Middle frontal gyrus (tissue), 1 donor: ENCODE data around the gene FLNC.

Source experiments
- DNase-seq: peaks from one replicate; pipeline ENCODE4 v3.0.0-alpha.2; 2015; ENCODE audit warnings: low spot score; ENCODE audit errors: extremely low spot score

Gene FLNC

GRCh38 chr7:128843938-128844621 is 13.9 kb downstream of the FLNC start:
- DNase-seq, result no peak

DNA sequence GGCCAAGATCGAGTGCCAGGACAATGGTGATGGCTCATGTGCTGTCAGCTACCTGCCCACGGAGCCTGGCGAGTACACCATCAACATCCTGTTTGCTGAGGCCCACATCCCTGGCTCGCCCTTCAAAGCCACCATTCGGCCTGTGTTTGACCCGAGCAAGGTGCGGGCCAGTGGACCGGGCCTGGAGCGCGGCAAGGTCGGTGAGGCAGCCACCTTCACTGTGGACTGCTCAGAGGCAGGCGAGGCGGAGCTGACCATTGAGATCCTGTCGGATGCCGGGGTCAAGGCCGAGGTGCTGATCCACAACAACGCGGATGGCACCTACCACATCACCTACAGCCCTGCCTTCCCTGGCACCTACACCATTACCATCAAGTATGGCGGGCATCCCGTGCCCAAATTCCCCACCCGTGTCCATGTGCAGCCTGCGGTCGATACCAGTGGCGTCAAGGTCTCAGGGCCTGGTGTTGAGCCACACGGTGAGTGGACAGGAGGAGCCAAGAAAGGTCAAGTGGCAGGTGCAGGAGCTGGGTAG is 14.6 kb downstream of the FLNC start:
- DNase-seq, result no peak

- DNase-seq, result no peak
Measured at GRCh38 chr7:128845475-128845874, 15.3 kb downstream of the FLNC start.

DNA sequence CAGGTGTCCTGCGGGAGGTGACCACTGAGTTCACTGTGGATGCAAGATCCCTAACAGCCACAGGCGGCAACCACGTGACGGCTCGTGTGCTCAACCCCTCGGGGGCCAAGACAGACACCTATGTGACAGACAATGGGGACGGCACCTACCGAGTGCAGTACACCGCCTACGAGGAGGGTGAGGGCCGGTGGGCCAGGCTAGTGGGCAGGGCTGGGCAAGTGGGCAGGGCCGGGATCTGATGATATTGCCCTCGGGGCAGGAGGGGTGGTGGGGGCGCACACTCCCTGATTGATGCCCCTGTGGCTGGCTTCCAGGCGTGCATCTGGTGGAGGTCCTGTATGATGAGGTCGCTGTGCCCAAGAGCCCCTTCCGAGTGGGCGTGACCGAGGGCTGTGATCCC is 15.8 kb downstream of the FLNC start:
- no peak for DNase-seq

- no peak for DNase-seq
Measured at GRCh38 chr7:128846781-128847444, 16.7 kb downstream of the FLNC start.

DNA sequence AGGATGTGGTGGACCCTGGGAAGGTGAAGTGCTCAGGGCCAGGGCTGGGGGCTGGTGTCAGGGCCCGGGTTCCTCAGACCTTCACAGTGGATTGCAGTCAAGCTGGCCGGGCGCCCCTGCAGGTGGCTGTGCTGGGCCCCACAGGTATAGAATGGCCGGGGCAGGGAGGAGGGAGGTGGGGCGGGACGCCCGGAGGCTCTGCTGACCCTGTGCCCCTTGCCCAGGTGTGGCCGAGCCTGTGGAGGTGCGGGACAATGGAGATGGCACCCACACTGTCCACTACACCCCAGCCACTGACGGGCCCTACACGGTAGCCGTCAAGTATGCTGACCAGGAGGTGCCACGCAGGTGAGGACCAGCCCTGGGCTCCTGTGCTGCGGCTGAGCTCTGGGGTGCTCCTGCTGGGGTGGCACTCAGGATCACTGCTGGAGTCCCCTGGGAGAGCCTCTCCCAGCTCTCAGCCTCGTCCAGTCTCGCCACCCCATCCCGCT is 17.6 kb downstream of the FLNC start:
- DNase-seq, result no peak

GRCh38 chr7:128848289-128849155 is 18.3 kb downstream of the FLNC start:
- DNase-seq, result no peak

GRCh38 chr7:128849156-128849515 is 18.9 kb downstream of the FLNC start:
- no peak for DNase-seq

DNA sequence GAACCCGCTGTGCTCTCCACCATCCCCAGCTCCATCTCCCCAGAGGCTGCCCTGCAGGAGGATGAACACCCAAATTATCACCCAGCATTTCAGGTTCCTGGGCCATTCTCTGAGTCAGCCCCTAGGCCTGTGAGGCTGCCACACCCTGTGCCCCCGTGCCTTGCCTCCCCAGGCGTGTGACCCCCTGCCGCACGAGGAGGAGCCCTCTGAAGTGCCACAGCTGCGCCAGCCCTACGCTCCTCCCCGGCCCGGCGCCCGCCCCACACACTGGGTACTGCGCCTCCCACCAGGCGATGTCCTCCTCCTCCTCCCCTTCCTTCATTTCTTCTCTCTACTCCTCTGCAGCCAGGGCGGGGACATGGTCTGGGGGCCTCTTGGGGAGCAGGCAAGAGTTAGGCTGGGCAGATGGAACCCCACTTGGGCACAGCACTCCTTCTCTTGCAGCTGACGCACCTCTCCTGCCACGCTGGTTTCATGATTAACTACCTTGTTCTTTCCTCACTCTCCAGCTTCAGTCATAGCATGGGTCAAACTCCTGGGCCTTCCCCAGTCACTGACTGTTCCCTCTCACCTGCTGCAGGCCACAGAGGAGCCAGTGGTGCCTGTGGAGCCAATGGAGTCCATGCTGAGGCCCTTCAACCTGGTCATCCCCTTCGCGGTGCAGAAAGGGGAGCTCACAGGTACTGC is 19.7 kb downstream of the FLNC start:
- no peak for DNase-seq

- no peak for DNase-seq
Measured at GRCh38 chr7:128852537-128853254, 22.5 kb downstream of the FLNC start.

DNA sequence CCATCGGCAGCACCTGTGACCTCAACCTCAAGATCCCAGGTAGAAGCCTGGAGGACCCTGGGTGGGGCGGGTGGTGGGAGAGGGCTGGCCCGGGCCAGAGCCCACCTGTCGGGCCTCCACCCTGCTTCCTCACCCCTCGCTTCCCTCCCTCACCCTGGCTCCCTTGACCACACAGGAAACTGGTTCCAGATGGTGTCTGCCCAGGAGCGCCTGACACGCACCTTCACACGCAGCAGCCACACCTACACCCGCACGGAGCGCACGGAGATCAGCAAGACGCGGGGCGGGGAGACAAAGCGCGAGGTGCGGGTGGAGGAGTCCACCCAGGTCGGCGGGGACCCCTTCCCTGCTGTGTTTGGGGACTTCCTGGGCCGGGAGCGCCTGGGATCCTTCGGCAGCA is 23.6 kb downstream of the FLNC start:
- no peak for DNase-seq

DNA sequence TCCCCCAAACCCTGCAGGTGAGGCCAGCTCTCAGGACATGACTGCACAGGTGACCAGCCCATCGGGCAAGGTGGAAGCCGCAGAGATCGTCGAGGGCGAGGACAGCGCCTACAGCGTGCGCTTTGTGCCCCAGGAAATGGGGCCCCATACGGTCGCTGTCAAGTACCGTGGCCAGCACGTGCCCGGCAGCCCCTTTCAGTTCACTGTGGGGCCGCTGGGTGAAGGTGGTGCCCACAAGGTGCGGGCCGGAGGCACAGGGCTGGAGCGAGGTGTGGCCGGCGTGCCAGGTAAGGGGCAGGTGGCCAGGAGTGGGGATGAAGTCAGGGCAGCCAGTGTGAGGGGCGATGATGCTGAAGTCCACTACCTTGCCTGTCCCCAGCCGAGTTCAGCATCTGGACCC is 24.2 kb downstream of the FLNC start:
- no peak for DNase-seq

- DNase-seq, result no peak
Measured at GRCh38 chr7:128855559-128855958, 25.4 kb downstream of the FLNC start.

DNA sequence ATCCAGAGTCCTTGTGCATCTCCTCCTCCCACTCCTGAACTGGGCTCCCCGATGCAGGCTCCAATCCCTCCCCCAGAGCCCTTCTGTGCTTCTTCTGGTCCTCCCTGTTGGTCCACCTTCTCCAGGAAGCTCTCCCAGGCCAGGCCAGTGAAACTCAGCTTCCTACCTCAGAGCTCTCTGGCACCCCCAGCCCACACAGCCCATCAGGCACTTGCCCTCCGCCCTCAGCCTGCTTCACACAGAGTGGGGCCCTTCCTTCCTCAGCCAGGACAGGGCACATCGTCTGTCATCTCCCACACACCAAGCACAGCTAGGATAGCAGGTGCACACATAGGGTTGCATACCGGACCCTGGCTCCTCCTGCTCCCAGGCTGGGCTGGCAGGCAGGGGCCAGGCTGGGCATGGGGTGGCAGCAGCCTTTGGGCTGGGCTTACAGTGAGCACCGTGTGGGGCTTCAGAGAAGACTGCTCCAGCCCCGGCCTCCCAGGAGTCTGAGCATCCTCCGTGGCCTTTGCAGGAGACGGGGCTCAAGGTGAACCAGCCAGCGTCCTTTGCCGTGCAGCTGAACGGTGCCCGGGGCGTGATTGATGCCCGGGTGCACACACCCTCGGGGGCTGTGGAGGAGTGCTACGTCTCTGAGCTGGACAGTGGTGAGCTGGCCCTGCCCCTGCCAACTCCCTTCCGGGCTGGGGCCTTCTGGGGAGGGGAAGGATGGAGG is 26.0 kb downstream of the FLNC start:
- DNase-seq, result no peak

GRCh38 chr7:128858380-128859231 is 28.4 kb downstream of the FLNC start:
- DNase-seq, result no peak

GRCh38 chr7:128859232-128860157 is 29.3 kb downstream of the FLNC start:
- no peak for DNase-seq

DNA sequence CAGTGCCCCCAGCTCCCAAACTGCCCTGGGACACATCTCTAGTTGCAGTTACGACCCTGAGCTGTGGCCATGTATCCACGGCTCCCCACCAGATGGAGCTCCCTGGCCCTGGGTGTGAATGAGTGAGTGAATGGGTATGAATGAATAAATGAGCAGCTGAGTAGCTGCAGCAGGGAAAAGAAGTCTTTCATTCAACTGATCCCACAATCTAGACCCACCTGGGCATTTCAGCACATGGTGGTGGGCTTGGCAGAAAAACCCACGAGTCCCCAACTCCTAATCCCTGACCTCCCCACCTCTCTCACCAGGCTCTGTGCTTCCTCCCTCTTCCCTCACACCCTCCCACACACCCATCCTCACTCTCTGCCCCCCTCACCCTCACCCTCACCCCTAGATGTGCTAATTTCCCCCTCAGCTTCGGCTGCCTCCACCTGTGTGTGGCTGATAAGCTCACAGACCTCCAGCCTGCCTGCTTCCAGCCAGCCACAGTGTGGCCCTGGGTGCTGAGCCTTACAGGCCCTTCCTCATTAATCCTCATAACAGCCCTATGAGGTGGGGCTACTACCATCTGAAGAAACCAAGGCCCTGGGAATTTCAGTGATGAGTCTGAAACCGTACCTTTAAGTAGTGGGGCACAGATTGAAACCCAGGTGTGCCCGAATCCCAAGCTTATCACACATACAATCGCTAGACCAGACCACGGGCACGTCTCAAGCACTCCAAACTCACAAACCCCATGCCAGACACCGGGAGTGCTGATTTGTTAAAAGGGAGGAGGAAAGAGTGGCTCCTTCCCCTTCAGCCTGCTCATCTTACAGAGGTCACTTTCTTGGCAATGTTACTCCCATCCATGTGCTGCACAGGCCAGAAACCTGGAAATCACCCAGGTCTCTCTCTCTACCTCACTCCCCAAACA is 30.2 kb downstream of the FLNC start:
- no peak for DNase-seq
